ENCODE measurements around the gene UGT1A8.

DNA sequence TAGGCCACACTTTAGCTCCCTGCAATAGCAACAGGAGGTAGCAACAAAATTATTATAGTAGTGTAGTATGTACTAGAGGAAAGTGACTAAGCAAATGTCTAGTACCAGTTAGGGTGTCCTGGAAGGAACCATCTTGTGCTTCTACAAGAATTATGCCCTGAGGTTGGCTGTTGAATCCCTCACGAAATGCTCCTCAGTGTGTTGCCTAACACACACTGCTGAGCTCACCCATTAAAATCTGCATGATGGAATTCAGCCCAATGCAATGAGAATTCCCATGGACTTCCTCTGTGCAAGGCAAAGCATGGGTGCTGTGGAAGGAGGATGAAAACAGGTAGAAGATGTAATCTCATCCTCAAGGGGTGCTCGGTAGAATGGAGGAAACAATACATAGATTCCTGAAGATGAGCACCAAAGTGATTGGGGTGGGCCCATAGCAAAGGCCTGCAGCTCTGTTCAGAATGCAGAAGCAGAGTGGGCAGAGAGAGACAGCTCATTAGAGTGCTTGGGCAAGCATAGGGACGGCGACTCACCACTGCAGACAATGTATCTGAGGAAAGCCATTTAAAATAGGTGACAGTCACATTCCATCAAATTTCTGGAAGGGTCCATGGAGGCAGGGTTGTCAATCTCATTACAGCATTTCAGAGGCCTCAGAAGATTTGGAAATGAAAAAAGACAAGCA, 63.1 kb downstream of the UGT1A8 start:
- TF ChIP-seq, protein P1, sequence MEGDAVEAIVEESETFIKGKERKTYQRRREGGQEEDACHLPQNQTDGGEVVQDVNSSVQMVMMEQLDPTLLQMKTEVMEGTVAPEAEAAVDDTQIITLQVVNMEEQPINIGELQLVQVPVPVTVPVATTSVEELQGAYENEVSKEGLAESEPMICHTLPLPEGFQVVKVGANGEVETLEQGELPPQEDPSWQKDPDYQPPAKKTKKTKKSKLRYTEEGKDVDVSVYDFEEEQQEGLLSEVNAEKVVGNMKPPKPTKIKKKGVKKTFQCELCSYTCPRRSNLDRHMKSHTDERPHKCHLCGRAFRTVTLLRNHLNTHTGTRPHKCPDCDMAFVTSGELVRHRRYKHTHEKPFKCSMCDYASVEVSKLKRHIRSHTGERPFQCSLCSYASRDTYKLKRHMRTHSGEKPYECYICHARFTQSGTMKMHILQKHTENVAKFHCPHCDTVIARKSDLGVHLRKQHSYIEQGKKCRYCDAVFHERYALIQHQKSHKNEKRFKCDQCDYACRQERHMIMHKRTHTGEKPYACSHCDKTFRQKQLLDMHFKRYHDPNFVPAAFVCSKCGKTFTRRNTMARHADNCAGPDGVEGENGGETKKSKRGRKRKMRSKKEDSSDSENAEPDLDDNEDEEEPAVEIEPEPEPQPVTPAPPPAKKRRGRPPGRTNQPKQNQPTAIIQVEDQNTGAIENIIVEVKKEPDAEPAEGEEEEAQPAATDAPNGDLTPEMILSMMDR (IDR thresholded peaks at IDR 0.05; ENCODE audit: low read length): no peak
- TF ChIP-seq EZH2 (optimal IDR thresholded peaks at IDR 0.05; ENCODE audit: low read depth, low read length): no peak
